HG02938 (cell line): ENCODE measurements around the gene SETX.

Experiments used
- ATAC-seq: cut with Tn5 transposase; IDR thresholded peaks from one replicate; pipeline ENCODE4 v1.9.1; 2021; ENCODE audit warnings: mild to moderate bottlenecking, moderate library complexity; ENCODE audit not compliant: unreplicated experiment

SETX gene

GRCh38 chr9:132364068-132364467 lies 9.3 kb upstream of the SETX start:
- ATAC-seq = no peak

GRCh38 chr9:132357764-132358163 lies 3.0 kb upstream of the SETX start:
- no peak for ATAC-seq

GRCh38 chr9:132356324-132356924 lies 1.6 kb upstream of the SETX start:
- ATAC-seq = no peak

GRCh38 chr9:132351404-132352045 lies 3.3 kb downstream of the SETX start:
- ATAC-seq = no peak

- no peak for ATAC-seq
Observed at GRCh38 chr9:132350861-132351315, 3.9 kb downstream of the SETX start.

- ATAC-seq = no peak
Observed at GRCh38 chr9:132348676-132349075, 6.1 kb downstream of the SETX start.

- ATAC-seq = no peak
Observed at GRCh38 chr9:132346177-132346576, 8.6 kb downstream of the SETX start.

- no peak for ATAC-seq
Observed at GRCh38 chr9:132341177-132341840, 13.5 kb downstream of the SETX start.

GRCh38 chr9:132334364-132334763 lies 20.4 kb downstream of the SETX start:
- no peak for ATAC-seq

GRCh38 chr9:132333556-132333955 lies 21.2 kb downstream of the SETX start:
- no peak for ATAC-seq

- ATAC-seq = no peak
Observed at GRCh38 chr9:132328580-132328979, 26.2 kb downstream of the SETX start.

GRCh38 chr9:132327537-132327936 lies 27.2 kb downstream of the SETX start:
- no peak for ATAC-seq

- no peak for ATAC-seq
Observed at GRCh38 chr9:132324425-132324824, 30.4 kb downstream of the SETX start.

- no peak for ATAC-seq
Observed at GRCh38 chr9:132319421-132320110, 35.2 kb downstream of the SETX start.

GRCh38 chr9:132312873-132313272 lies 41.9 kb downstream of the SETX start:
- ATAC-seq = no peak

GRCh38 chr9:132312426-132312825 lies 42.4 kb downstream of the SETX start:
- no peak for ATAC-seq

GRCh38 chr9:132311978-132312377 lies 42.8 kb downstream of the SETX start:
- no peak for ATAC-seq

GRCh38 chr9:132309056-132309455 lies 45.7 kb downstream of the SETX start:
- no peak for ATAC-seq

GRCh38 chr9:132301521-132301920 lies 53.3 kb downstream of the SETX start:
- ATAC-seq = no peak

GRCh38 chr9:132299221-132299620 lies 55.6 kb downstream of the SETX start:
- no peak for ATAC-seq

- ATAC-seq = no peak
Observed at GRCh38 chr9:132295181-132295580, 59.6 kb downstream of the SETX start.
